Neural progenitor cell (in vitro differentiated cells): ENCODE data around the gene FBLN7. TPM values are rescaled to one million over a fixed set of nuclear protein-coding genes. Genes with fewer than 3 reads are reported as not detected.

ENCODE experiments used
- DNase-seq: peaks from one replicate; pipeline ENCODE4 v3.0.0-alpha.2; 2016; ENCODE audit warnings: low spot score
- H2AFZ ChIP-seq: fragments of 200-600 bp; sonication (generic); replicated peaks from 2 replicates; pipeline ENCODE4 v1.6.1; 2016; ENCODE audit warnings: antibody characterized with exemption
- H3F3A ChIP-seq: fragments of 200-600 bp; sonication (generic); 2 replicates; pipeline ENCODE4 v1.6.1; 2016; ENCODE audit warnings: antibody characterized with exemption, low read depth
- H3K27ac ChIP-seq: fragments of 200-600 bp; sonication (generic); 2 replicates; pipeline ENCODE4 v1.5.1; 2016; ENCODE audit warnings: mild to moderate bottlenecking
- H3K27me3 ChIP-seq: fragments of 200-600 bp; sonication (generic); 2 replicates; pipeline ENCODE4 v1.6.1; 2016; ENCODE audit warnings: mild to moderate bottlenecking, moderate library complexity
- H3K36me3 ChIP-seq: fragments of 200-600 bp; sonication (generic); 2 replicates; pipeline ENCODE4 v1.5.1; 2016
- H3K4me1 ChIP-seq: fragments of 200-600 bp; sonication (generic); 2 replicates; pipeline ENCODE4 v1.6.1; 2016; ENCODE audit warnings: mixed run types
- H3K4me2 ChIP-seq: fragments of 200-600 bp; sonication (generic); 2 replicates; pipeline ENCODE4 v1.6.1; 2016
- H3K4me3 ChIP-seq: fragments of 200-600 bp; sonication (generic); 2 replicates; pipeline ENCODE4 v1.5.1; 2016
- H3K79me2 ChIP-seq: fragments of 200-600 bp; sonication (generic); 2 replicates; pipeline ENCODE4 v1.6.1; 2016; ENCODE audit warnings: low read depth
- H3K9ac ChIP-seq: fragments of 200-600 bp; sonication (generic); 2 replicates; pipeline ENCODE4 v1.6.1; 2016
- H3K9me3 ChIP-seq: fragments of 200-600 bp; sonication (generic); 2 replicates; pipeline ENCODE4 v1.5.1; 2016; ENCODE audit warnings: low read depth
- H4K20me1 ChIP-seq: fragments of 200-600 bp; sonication (generic); 2 replicates; pipeline ENCODE4 v1.6.1; 2016; ENCODE audit warnings: low read depth
- H3K27ac Mint-ChIP-seq: 3 replicates; pipeline ENCODE4 v1.8.0; 2021; ENCODE audit warnings: mixed read lengths
- H3K27me3 Mint-ChIP-seq: 2 replicates; pipeline ENCODE4 v1.8.0; 2022; ENCODE audit warnings: low read depth, mild to moderate bottlenecking, inconsistent platforms, moderate library complexity, mixed read lengths; ENCODE audit not compliant: insufficient read depth
- H3K36me3 Mint-ChIP-seq: 3 replicates; pipeline ENCODE4 v1.8.0; 2021; ENCODE audit warnings: mixed read lengths
- H3K4me1 Mint-ChIP-seq: 3 replicates; pipeline ENCODE4 v1.8.0; 2021; ENCODE audit warnings: mixed read lengths
- H3K4me3 Mint-ChIP-seq: 3 replicates; pipeline ENCODE4 v1.8.0; 2021; ENCODE audit warnings: mild to moderate bottlenecking, moderate library complexity, mixed read lengths
- H3K9me3 Mint-ChIP-seq: 3 replicates; pipeline ENCODE4 v1.8.0; 2020; ENCODE audit warnings: mixed read lengths
- EZH2 ChIP-seq: fragments of 200-600 bp; sonication (generic); IDR thresholded peaks from 2 replicates; pipeline ENCODE4 v1.6.1; 2017; ENCODE audit warnings: antibody characterized with exemption, mild to moderate bottlenecking, moderate library complexity
- EZH2phosphoT487 ChIP-seq: fragments of 200-600 bp; sonication (generic); IDR thresholded peaks from 2 replicates; pipeline ENCODE4 v1.6.1; 2017; ENCODE audit warnings: antibody characterized with exemption
- total RNA-seq: library from RNA; depleted of rRNA; stranded (reverse); fragments of >200 nt; gene quantifications from 2 replicates; pipeline ENCODE4 v1.2.3, GENCODE V29; 2015; ENCODE audit warnings: low replicate concordance
- TF ChIP-seq, protein P1 (sequence below): fragments of 200-600 bp; sonication (generic); IDR thresholded peaks from 2 replicates; pipeline ENCODE4 v1.5.1; 2017; ENCODE audit warnings: antibody characterized with exemption, mild to moderate bottlenecking

The FBLN7 gene
- total RNA-seq, 1 donor from 2014 or later = 7.8 TPM

DNA sequence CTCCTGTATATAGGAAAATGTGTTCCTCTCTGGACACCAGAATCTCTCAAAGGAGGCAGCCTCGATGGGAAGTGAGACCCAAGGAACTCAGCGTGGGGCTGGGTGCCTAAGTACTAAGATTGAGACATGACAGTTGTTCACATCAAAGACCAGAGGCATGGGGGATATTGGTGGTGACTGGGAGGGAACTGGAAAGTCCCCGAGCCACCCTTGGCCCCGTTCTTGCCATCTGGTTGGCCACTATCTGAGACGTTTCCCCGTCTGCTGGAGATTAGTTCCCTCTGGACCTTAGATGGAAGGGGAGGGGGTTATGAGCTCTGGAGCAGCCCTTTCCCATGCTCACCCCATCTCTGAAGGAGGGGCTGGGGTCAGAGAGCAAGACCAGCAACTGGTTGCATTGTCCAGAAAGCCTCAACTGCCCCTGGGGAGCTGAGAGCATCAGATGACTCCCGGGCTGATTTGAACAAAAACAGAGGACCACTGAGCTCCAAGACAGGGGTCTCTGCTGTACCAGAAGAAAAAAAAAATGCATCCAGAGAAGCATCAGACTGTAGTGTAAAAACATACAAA, 11.8 kb downstream of the FBLN7 start:
- Histone ChIP-seq H3K4me1 (peaks cover 7% of the 10 kb centered on the region), H4K20me1 (no peaks in the 10 kb centered on the region), H3K79me2 (peaks cover 4% of the 10 kb centered on the region), H3K4me3 (no peak overlapping the region), H3K9ac (no peak overlapping the region), H3K27ac (no peak overlapping the region), H3K4me2 (no peak overlapping the region), H3K27me3 (no peaks in the 10 kb centered on the region), H3K9me3 (no peaks in the 10 kb centered on the region), H3F3A (no peaks in the 10 kb centered on the region), H3K36me3 (no peaks in the 10 kb centered on the region), H2AFZ (no peak overlapping the region)
- Mint-ChIP-seq H3K9me3 (no peaks in the 10 kb centered on the region), H3K4me3 (no peak overlapping the region), H3K27me3 (peaks cover 4% of the 10 kb centered on the region), H3K27ac (peak overlapping the region; percentile 76), H3K4me1 (peaks cover 18% of the 10 kb centered on the region), H3K36me3 (peaks cover 44% of the 10 kb centered on the region)
- no peak for DNase-seq
- TF ChIP-seq EZH2phosphoT487 = no peak
- TF ChIP-seq, protein P1, sequence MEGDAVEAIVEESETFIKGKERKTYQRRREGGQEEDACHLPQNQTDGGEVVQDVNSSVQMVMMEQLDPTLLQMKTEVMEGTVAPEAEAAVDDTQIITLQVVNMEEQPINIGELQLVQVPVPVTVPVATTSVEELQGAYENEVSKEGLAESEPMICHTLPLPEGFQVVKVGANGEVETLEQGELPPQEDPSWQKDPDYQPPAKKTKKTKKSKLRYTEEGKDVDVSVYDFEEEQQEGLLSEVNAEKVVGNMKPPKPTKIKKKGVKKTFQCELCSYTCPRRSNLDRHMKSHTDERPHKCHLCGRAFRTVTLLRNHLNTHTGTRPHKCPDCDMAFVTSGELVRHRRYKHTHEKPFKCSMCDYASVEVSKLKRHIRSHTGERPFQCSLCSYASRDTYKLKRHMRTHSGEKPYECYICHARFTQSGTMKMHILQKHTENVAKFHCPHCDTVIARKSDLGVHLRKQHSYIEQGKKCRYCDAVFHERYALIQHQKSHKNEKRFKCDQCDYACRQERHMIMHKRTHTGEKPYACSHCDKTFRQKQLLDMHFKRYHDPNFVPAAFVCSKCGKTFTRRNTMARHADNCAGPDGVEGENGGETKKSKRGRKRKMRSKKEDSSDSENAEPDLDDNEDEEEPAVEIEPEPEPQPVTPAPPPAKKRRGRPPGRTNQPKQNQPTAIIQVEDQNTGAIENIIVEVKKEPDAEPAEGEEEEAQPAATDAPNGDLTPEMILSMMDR = no peak
- TF ChIP-seq EZH2 = no peak

DNA sequence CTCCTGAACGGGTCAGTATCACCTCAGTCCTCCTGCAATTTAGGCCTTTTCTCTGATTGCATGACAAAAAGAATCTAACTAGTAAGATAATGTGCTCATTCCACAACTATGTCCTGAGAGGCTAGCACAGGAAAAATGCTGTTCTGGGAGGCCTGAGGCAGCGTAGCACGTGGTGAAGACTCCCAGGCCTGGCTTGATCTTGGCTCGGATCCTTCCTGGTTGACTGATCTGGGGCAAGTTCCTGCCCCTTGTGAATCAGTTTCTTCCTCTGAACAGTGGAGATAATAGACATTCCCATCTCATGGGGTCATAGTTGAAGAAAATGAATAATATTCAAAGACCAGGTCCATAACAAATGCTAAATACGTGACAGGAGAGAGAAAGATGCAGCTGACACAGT, 12.3 kb downstream of the FBLN7 start:
- H3K27me3 ChIP-seq = no peaks in the 10 kb centered on the region
- Mint-ChIP-seq H3K9me3 (no peaks in the 10 kb centered on the region), H3K4me1 (peaks cover 18% of the 10 kb centered on the region), H3K4me3 (no peak overlapping the region), H3K27me3 (peaks cover 4% of the 10 kb centered on the region), H3K36me3 (peaks cover 42% of the 10 kb centered on the region), H3K27ac (no peak overlapping the region)
- peaks cover 7% of the 10 kb centered on the region for H3K4me1 ChIP-seq
- H3K79me2 ChIP-seq = no peaks in the 10 kb centered on the region
- H3K9me3 ChIP-seq = no peaks in the 10 kb centered on the region
- no peak overlapping the region for H3K4me3 ChIP-seq
- H3K9ac ChIP-seq = no peak overlapping the region
- H3K36me3 ChIP-seq = no peaks in the 10 kb centered on the region
- H4K20me1 ChIP-seq = no peaks in the 10 kb centered on the region
- H3K27ac ChIP-seq = no peak overlapping the region
- TF ChIP-seq EZH2phosphoT487 (no peak), EZH2 (no peak)
- TF ChIP-seq, protein P1 = no peak
- H2AFZ ChIP-seq = no peak overlapping the region
- no peaks in the 10 kb centered on the region for H3F3A ChIP-seq
- DNase-seq = no peak
- H3K4me2 ChIP-seq = no peak overlapping the region

DNA sequence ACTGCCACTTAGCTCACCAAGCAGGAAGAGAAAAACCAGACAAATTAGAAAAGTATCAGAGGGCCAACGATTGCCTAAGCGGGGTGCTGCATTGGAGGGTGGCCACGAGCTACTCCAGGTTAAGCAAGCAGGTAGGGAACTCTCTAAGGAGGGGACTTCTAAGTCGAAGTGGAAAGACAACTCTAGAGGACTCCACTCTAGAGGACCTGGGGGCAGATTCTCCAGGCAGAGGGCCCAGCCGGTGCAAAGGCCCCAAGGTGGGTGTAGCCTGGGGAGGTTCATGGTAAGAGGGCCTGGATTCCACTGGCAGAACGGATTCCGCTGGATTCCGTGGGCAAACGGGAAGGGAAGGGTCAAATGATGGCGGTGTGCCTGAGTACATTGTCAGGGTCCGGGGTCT, 12.7 kb downstream of the FBLN7 start:
- Histone ChIP-seq H3K36me3 (no peaks in the 10 kb centered on the region), H3K79me2 (no peaks in the 10 kb centered on the region), H3K4me2 (no peak overlapping the region), H3K4me3 (no peak overlapping the region), H3F3A (no peaks in the 10 kb centered on the region), H3K9ac (no peak overlapping the region), H3K27ac (no peak overlapping the region), H2AFZ (no peak overlapping the region), H4K20me1 (no peaks in the 10 kb centered on the region), H3K9me3 (no peaks in the 10 kb centered on the region), H3K27me3 (no peaks in the 10 kb centered on the region), H3K4me1 (peaks cover 9% of the 10 kb centered on the region)
- no peak for DNase-seq
- Mint-ChIP-seq H3K4me1 (peaks cover 18% of the 10 kb centered on the region), H3K27me3 (peaks cover 4% of the 10 kb centered on the region), H3K4me3 (no peak overlapping the region), H3K36me3 (peaks cover 42% of the 10 kb centered on the region), H3K27ac (no peak overlapping the region), H3K9me3 (no peaks in the 10 kb centered on the region)
- TF ChIP-seq EZH2 (no peak), EZH2phosphoT487 (no peak)
- TF ChIP-seq, protein P1 = no peak
